SU-DHL-6 (cell line): ENCODE measurements around the gene PCYOX1L.

Experiments
- EZH2phosphoT487 ChIP-seq: fragments of 200-600 bp; sonication (generic), shearing (Covaris generic); conservative IDR thresholded peaks from 2 replicates; pipeline ENCODE4 v1.6.1; 2018; ENCODE audit warnings: mild to moderate bottlenecking, antibody characterized with exemption, low read length, moderate library complexity, mixed read lengths
- TF ChIP-seq, protein P1 (sequence below): fragments of 200-600 bp; sonication (generic); IDR thresholded peaks from one replicate; pipeline ENCODE4 v1.5.1; 2017; ENCODE audit warnings: antibody characterized with exemption, mild to moderate bottlenecking, low read length, moderate library complexity; ENCODE audit not compliant: insufficient read depth, poor library complexity, severe bottlenecking

DNA sequence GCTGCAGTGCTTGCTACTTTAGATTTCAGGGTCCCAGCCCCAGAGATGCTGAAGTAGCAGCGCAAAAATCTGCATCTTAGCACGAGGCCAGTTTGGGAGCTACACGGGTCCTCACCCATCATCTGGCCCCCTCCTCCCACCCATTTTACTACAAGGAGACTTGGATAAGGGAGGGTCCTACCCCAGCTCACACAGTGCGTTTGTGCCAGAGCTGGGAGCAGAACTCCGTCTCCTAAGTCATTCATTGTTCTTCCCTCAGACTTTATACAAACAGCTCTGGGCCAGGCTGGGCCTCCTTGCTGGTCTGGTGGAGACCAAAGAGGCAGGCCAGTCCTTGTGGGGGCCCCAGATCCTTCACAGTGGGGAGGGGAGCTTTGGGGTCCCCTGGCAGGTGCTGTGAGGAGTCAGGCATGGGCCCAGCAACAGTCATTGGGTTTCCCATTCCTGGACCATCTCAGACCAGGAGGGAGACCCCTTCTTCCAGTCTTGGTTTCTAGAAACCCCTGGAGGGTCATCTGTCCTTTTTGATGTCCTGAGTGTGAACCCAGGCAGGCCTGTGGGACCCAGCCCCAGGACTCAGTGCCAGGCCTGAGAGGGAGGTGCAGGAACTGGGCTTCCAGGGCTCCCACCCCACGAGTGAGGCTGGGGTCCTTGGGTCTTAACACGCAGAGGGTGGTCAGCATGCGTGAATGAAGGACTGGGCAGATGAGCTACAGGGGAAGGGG lies 23.6 kb downstream of the PCYOX1L start:
- TF ChIP-seq, protein P1, sequence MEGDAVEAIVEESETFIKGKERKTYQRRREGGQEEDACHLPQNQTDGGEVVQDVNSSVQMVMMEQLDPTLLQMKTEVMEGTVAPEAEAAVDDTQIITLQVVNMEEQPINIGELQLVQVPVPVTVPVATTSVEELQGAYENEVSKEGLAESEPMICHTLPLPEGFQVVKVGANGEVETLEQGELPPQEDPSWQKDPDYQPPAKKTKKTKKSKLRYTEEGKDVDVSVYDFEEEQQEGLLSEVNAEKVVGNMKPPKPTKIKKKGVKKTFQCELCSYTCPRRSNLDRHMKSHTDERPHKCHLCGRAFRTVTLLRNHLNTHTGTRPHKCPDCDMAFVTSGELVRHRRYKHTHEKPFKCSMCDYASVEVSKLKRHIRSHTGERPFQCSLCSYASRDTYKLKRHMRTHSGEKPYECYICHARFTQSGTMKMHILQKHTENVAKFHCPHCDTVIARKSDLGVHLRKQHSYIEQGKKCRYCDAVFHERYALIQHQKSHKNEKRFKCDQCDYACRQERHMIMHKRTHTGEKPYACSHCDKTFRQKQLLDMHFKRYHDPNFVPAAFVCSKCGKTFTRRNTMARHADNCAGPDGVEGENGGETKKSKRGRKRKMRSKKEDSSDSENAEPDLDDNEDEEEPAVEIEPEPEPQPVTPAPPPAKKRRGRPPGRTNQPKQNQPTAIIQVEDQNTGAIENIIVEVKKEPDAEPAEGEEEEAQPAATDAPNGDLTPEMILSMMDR: no peak
- TF ChIP-seq EZH2phosphoT487: no peak
